WTC11 (cell line): ENCODE data around the gene IL21R. TPM values are rescaled to one million over a fixed set of nuclear protein-coding genes. Genes with fewer than 3 reads are reported as not detected.

Source experiments
- ERG ChIP-seq: fragments of 250-450 bp; sonication (Bioruptor Pico); IDR thresholded peaks from 2 replicates; pipeline ENCODE4 v1.8.0; 2021; ENCODE audit warnings: mild to moderate bottlenecking
- total RNA-seq: library from RNA; stranded (reverse); gene quantifications from 3 replicates; pipeline ENCODE4 v1.2.3, GENCODE V29; 2021

The IL21R gene
- total RNA-seq, 1 experiment from 2014 or later, result 0.70 TPM

GRCh38 chr16:27500801-27501200 lies 98.8 kb downstream of the IL21R start (continued):
- no peak for TF ChIP-seq ERG (CRISPR knock-in tag)

Other genes starting within 250 kb of the IL21R start
- 10.9 to 16.5 TPM (median 11.7 TPM) in 3 replicates for gene KDM8, start 198.6 kb upstream of the IL21R start, total RNA-seq
- gene NSMCE1, start 133.4 kb upstream of the IL21R start, total RNA-seq, result 29.4 to 44.8 TPM (median 43.8 TPM) in 3 replicates
- gene IL4R, start 88.2 kb upstream of the IL21R start, total RNA-seq, result 22.2 to 28.7 TPM (median 22.4 TPM) in 3 replicates
- gene GTF3C1, start 147.7 kb downstream of the IL21R start, total RNA-seq, result 116 to 146 TPM (median 118 TPM) in 3 replicates
- 17.2 to 23.0 TPM (median 17.5 TPM) in 3 replicates for gene KATNIP, start 148.0 kb downstream of the IL21R start, total RNA-seq